Stimulated activated naive CD4-positive, alpha-beta T cell treated with Interleukin-2 at 50 U/mL for 16 hours (primary cell): ENCODE data around the gene CIB2.
A peak's percentile ranks its signal among the peaks of the same experiment; 100 is the strongest.

Experiments
- DNase-seq: peaks from one replicate; lab custom pipeline; 2025; lab: John Stamatoyannopoulos, UW

The CIB2 gene

DNA sequence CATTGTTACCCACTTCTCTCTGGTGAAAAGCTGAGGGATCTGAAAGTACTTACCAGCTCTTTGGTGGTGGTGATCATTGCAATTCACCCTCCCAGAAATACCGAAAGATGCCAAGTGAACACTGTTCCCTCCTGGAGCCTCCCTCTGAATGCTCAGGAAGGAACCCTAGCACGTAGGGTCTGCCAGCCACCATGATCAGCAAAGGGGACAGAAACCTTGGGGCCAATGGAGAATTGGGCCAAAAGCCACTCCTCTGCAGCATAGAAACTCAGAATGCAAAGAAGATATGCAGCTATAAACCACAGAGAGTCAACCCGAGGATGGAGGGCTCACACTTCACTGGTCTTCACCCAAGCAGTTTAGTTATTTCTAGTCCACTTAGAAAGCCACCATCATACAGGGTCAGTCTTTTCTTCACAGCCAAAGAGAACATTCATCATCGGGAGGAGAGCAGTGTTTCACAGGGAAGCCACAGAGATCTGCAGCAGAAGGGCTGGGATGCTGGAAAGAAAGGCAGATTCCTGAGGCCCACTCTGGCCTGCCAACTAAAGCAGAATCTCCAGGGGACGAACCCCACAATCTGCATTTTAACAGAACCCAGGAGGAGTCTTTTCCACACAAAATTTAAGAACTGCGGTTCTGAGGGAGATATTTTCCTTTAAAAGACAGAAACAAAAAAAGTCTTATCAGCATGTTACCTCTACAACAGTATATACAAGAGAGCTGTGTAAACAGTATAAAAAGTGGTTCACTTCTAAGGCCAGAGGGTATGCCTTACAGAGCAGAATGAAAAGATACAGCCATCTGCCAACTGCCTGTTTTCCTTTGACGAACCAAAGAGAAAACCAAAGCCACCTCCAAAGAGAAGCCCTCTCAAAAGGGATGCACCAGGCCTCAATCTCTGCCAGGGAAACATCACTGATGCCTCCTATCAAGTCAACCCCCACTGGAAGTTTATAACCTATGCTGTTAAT, 65.0 kb downstream of the CIB2 start:
- DNase-seq, result no peak

DNA sequence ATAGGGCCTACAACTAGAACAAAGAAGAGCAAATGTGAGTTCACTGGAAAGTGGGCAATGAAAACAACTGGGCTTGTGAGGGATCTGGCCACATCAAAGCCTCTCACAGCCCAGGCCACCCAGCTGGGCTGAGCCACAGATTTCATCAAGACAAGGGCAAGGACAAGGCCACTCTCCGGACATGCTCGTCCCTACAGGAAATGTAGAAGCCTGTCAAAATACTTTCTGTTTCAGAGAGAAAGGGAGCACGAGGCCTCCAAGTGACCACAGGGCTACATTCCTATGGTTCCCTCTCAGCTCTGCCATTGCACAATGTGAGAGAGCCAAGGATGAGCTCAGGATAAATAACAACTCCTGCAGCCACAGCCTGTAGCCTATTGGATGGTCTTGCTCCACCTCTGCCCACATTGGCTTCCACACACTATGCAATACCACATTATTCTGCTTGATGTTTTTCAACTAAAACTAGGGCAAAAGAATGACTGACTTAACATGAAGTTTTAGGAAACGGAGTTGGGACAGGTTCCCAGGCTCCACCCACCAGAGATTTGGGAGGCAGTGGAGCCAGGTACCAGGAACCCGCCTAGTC, 65.9 kb downstream of the CIB2 start:
- no peak for DNase-seq

DNA sequence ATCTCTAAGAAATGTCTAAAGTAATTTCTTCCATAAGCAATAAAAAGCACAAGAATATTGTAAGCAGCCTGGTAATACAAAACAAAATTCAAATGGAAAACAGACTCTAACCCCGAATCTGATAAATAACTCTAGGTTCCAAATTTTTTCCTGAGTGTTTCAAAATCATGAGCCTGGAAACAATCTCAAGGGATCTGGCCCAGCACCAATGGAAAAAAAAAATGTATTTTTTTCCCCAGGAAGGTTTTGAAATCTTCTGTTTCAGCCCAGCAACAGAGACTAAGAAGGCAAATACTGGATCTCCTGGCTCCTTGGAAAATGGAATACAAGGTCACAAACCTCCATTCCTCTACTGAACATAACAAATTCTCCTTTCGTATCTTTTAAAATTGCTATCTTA, 66.7 kb downstream of the CIB2 start:
- DNase-seq, result no peak

DNA sequence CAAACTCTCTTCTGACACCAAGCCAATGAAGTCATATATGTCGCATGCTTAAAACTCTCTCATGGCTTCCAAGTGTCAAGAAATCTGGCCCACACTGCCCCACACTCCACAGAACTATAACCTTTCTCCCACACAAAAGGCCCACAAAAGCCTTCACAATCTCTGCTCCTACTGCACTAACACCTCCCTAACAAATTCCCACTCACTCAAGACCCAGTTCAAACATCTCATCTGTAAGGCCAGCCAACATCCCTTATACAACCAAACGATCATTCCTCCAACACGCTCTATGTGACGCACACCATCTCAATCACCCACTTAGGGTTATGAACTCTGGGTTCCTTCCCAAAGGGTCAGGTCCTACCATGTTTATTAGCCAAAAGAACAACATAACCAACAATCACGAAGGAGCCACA, 67.3 kb downstream of the CIB2 start:
- no peak for DNase-seq

DNA sequence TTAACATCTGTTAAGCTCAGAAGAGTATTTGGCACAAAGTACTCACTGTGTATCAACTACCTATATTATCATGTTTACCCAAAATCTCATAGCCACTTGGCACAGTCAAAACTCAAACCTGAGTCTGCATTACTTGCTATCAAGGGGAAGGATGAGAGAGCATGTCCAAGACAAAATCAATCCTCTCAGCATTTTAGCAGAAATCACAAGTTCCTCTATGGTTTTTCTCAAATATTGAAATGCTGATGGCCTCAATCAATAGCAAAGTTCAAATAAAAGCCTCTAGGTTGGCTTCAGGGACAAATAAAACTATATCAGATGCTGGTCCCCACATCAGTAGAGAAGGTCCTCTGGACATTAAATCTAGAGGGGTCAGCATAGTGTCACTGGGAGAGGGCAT, 68.0 kb downstream of the CIB2 start:
- DNase-seq, result no peak

DNA sequence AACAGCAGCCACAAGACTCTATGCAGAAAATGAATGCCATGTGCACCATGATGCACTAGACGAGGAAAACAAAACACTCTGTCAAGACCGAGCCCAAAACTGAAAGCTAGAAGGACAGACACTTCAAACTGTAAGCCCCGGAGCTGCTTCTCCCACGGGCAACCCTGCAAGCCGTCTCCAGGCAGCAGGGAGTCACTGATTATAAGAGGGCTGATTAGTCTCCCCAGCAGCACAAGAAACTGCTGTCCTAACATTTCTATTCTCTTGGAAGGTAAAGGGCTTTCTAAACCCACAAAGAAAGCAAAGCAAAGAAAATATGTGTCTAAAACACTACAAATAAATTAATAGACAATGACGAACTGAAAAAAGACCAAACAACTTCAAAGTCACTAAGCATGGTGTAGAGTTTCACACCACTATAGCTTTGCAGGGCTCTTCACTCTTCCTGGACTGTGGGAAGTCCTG, 69.2 kb downstream of the CIB2 start:
- DNase-seq, result peak; percentile 27

DNA sequence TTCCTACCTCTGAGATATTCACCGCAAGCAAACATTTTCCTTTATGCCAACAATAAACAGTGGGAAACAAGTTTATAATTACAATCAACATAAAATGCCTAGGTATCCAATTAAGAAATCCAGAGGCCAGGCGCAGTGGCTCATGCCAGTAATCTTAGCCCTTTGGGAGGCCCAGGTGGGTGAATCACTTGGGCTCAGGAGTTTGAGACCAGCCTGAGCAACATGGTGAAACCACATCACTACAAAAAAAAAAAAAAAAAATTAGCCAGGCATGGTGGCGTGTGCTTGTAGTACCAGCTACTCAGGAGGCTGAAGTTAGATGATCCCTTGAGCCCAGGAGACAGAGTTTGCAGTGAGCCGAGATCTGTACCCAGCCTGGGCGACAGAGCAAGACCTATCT, 71.0 kb downstream of the CIB2 start:
- no peak for DNase-seq

DNA sequence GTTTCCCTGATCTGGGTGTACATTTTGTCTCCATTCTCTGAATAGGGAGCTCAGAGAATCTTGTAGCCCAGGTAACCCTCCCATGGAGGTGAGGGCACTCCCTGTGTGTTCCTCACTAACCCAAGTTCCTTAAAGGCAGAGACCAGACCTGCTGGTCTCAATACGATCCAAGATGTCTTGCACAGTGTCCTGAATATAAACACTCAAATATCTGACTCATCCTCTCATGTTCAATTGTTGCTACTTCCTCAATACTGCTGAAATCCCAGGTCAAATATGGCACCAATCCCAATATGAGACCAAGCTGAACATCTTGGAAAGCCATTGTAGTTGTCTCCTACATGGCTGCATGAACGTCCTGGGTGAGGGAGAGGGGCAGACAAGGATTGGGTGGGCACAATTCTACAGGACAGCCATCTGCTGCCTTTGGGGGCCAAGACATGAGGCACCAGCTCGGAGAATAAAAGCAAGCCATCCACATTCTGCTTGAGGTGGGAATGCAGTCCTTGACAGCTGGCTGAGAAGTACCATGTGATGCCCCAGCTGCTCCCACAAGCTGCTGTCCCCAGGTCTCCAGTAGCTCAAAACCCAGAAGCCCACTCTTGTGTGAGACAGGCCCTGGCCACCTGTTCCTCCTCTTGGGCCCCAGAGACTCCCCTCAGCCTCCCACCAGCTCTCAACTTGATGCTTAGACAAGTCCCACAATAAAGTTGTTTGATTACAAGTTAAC, 72.0 kb downstream of the CIB2 start:
- DNase-seq, result no peak

DNA sequence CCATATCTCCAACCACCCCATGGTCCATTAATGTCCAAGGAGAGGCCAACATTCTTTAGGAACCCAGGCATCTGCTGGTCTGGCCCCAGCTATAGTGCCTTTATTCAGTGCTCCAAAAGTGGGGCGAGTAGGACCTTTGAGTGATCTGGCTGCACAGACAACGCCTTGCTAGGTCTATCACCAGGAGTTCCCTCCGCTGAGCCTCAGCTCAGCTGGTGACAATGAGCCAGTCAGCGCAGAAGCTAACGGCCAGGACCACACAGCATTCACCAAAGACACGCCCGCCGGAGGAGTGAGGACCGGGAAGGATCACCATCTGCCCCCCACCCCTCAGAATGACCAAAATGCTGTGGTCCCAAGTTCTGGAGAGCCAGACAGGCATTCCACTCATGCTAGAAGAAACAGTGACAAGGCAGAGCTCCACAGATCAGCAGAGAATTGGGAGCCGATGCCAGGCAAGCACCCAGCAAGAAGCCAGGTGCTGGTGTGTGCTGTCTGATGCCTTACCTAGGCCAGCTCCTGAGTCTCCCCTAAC, 72.8 kb downstream of the CIB2 start:
- no peak for DNase-seq

DNA sequence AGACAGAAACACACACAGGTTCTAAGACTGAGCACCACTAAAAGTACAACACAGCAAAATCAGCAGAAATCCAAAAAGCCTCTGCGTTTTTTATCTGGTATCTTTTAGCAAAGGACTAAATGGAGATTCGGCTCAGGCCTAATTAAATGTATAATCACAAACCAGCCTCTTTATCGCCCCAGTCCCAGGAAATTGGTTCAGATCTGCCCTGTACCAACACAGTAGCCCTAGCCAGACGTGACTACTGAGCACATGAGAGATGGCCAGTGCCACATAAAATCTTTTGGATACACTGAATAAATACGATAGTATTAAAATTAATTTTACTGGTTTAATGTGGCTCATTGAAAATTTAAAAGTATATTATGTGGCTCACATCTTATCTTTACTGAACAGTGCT, 73.4 kb downstream of the CIB2 start:
- DNase-seq, result no peak

DNA sequence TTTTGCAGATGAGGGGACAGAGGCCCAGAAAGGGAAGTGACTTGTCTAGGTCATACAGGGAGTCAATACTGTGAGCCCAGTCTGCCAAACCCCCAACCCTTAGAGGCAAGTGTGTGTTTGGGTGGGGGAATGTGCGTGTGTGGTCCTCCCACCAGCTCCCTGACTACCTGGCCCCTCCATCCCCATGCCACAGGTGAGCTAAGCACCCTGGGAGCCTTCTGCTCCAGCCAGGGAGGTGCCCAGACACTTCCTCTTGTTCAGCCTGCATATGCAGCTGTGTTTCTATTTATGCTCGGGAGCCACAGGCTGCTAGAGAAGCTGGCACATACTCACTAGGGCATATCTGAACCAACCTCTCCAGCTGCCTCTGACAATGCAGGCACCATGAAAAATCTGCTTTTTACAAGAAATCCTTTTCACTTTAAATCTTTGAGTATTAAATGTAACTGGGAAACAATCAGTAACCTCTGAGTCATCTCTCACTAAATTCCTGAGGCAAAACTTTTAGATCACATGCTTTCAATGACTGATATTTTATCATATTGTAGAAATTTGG, 74.5 kb downstream of the CIB2 start:
- no peak for DNase-seq

DNA sequence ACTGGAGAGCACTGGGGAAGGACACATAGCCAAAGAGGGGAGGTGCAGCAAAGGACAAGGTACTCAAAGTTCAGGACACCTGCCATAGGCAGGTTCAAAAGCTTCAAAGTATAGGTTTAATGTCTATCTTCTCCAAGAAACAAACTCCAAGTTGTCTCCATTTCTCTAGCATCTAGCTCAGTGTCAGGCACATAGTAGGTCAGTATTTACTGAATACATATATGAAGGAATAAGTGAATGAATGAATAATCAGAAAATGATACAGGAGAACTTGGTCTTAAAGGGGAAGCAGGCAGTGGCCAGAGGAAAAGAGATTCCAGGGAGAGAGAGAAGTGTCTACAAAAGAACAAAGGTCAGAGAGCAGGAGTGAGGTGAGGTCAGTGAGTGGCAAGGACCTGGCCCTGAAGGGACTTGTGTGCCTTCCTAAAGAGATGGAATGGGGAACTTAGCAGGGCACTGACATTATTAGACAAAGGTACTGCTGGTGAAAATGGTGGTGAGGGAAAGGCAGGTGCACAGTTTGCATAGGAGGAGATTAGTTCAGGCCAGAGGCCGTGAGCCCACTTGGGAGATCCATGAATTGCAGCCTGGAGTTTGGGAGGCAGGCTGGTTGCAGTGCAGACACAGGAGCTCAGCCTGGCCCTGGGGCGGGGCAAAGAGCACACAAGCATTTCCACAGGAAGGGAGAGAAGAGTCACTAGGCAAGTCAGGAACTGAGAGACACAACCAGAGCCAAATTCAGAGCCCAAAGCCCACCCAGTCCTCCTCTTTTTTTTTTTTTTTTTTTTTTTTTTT, 75.1 kb downstream of the CIB2 start:
- DNase-seq, result no peak

DNA sequence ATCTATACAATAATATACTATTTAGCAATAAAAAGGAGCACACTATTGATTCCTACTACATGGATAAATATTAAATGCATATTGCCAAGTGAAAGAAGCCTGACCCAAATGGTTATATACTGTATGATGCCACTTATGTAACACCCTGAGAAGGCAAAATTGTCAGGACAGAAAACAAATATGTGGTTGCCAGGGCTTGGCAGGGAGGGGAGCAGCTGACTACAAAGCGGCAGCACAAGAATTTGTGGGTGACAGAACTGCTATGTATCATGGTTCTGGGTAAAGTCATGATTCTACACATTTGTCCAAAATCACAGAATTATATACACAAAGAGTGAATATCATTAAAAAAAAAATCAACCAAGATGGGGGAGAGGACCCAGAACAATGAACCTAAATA, 76.3 kb downstream of the CIB2 start:
- no peak for DNase-seq
